K562 (cell line): ENCODE data around the gene ARHGAP33. TPM values are rescaled to one million over a fixed set of nuclear protein-coding genes. Genes with fewer than 3 reads are reported as not detected.

Experiments
- ATAC-seq: fragments of 200-7000 bp; cut with Tn5 transposase; 3 replicates; pipeline ENCODE4 v1.9.1; 2020; ENCODE audit warnings: moderate library complexity
- BruUV-seq: library from RNA; stranded (reverse); fragments of 400-500 nt; replicated peaks from 2 replicates; lab custom pipeline; 2021; lab: Mats Ljungman, UMichigan
- CTCF ChIA-PET: fragments of 300-600 bp; formaldehyde crosslinking; extraction: SDS; loops from one replicate; lab custom pipeline; 2021; ENCODE audit warnings: low intra/inter-chr PET ratio; lab: Yijun Ruan, JAX
- POLR2A ChIA-PET: fragments of 300-600, 350-650 bp; sonication (Branson Sonifier 250); formaldehyde crosslinking; extraction: SDS; loops from one replicate; lab custom pipeline; 2021; ENCODE audit warnings: antibody characterized with exemption, inconsistent platforms; lab: Yijun Ruan, JAX
- DNase-seq, 4 experiments: peaks; one replicate each; pipeline versions ENCODE4 v3.0.0 to v3.0.0-alpha.2; 2011 to 2018; ENCODE audit warnings: low spot score in 3 of 4, mixed read lengths in 3 of 4; ENCODE audit errors: extremely low read depth in 1 of 4
- FAIRE-seq: peaks from 2 replicates; lab custom pipeline; 2011; peaks lifted over from hg19 to GRCh38; lab: Jason Lieb, UNC
- H2AFZ ChIP-seq: 2 replicates; pipeline ENCODE4 v1.6.0; 2011; ENCODE audit warnings: low read depth, low read length, control low read depth, inconsistent platforms
- H3K27ac ChIP-seq: fragments of 200-600 bp; 3 replicates; pipeline ENCODE4 v1.8.0; 2011; ENCODE audit warnings: low read depth, mild to moderate bottlenecking, control low read depth, inconsistent platforms, low read length, moderate library complexity, mixed read lengths; ENCODE audit errors: extremely low read depth
- H3K27me3 ChIP-seq, 2 experiments: fragments of 300-600 bp in 1 of 2; 2 replicates in 1 of 2; 3 replicates in 1 of 2; pipeline versions ENCODE4 v1.6.0 to v1.8.0; 2011; ENCODE audit warnings: inconsistent platforms in 2 of 2, low read length in 2 of 2, mild to moderate bottlenecking in 1 of 2, mixed read lengths in 1 of 2, moderate library complexity in 1 of 2; ENCODE audit not compliant: control insufficient read depth in 2 of 2, insufficient read depth in 2 of 2
- H3K36me3 ChIP-seq: fragments of 300-600 bp; 3 replicates; pipeline ENCODE4 v1.8.0; 2011; ENCODE audit warnings: mild to moderate bottlenecking, low read length, inconsistent platforms; ENCODE audit not compliant: control insufficient read depth, insufficient read depth
- H3K4me1 ChIP-seq, 2 experiments: fragments of 200-600 bp in 1 of 2; replicated peaks in 1 of 2; 2 replicates in 1 of 2; 3 replicates in 1 of 2; pipeline versions ENCODE4 v1.5.1 to v1.8.0; 2011; ENCODE audit warnings: inconsistent platforms in 2 of 2, low read length in 2 of 2, mild to moderate bottlenecking in 1 of 2, mixed read lengths in 1 of 2, moderate library complexity in 1 of 2; ENCODE audit not compliant: control insufficient read depth in 2 of 2, insufficient read depth in 2 of 2
- H3K4me2 ChIP-seq: 2 replicates; pipeline ENCODE4 v1.6.1; 2011; ENCODE audit warnings: low read length, control low read depth, inconsistent platforms, mixed read lengths; ENCODE audit not compliant: insufficient read depth
- H3K4me3 ChIP-seq: fragments of 200-600 bp; sonication (generic), shearing (Covaris generic); 2 replicates; pipeline ENCODE4 v1.5.1; 2016; ENCODE audit warnings: control low read depth, inconsistent platforms
- H3K79me2 ChIP-seq: fragments of 200-600 bp; 3 replicates; pipeline ENCODE4 v1.8.0; 2011; ENCODE audit warnings: low read length, inconsistent platforms; ENCODE audit not compliant: control insufficient read depth, insufficient read depth
- H3K9ac ChIP-seq, 2 experiments: 2 replicates each; pipeline versions ENCODE4 v1.6.0 to v1.6.1; 2011; ENCODE audit warnings: low read depth in 2 of 2, low read length in 2 of 2, control low read depth in 1 of 2, inconsistent platforms in 1 of 2, mild to moderate bottlenecking in 1 of 2, mixed read lengths in 1 of 2; ENCODE audit not compliant: insufficient read depth in 1 of 2
- H3K9me1 ChIP-seq: one replicate; pipeline ENCODE4 v1.6.0; 2011; ENCODE audit warnings: inconsistent platforms, mild to moderate bottlenecking, low read length, moderate library complexity; ENCODE audit not compliant: control insufficient read depth, insufficient read depth
- H3K9me3 ChIP-seq: replicated peaks from 2 replicates; pipeline ENCODE4 v1.5.1; 2011; ENCODE audit warnings: low read depth, low read length, inconsistent platforms; ENCODE audit not compliant: control insufficient read depth, insufficient read depth
- H4K20me1 ChIP-seq: replicated peaks from 2 replicates; pipeline ENCODE4 v1.6.1; 2011; ENCODE audit warnings: low read length, inconsistent platforms, mixed read lengths; ENCODE audit not compliant: control insufficient read depth, insufficient read depth
- CHD1 ChIP-seq: fragments of 200-600 bp; sonication (generic); IDR thresholded peaks from one replicate; pipeline ENCODE4 v1.6.1; 2012; ENCODE audit warnings: mild to moderate bottlenecking, moderate library complexity, low read length, inconsistent platforms
- MAFG ChIP-seq: fragments of 450-650 bp; conservative IDR thresholded peaks from 2 replicates; pipeline ENCODE4 v1.6.1; 2016; ENCODE audit warnings: missing genetic modification characterization, missing compliant biosample characterization
- MIER1 ChIP-seq: fragments of 450-650 bp; IDR thresholded peaks from 2 replicates; pipeline ENCODE4 v1.6.1; 2016; ENCODE audit warnings: antibody characterized with exemption, mild to moderate bottlenecking, low read depth
- NR4A1 ChIP-seq, 2 experiments: fragments of 250-450 bp in 1 of 2; fragments of 450-650 bp in 1 of 2; sonication (Bioruptor Pico) in 1 of 2; IDR thresholded peaks; 2 replicates each; pipeline versions ENCODE4 v1.4.0 to v1.6.1; 2016 to 2020; ENCODE audit warnings: mild to moderate bottlenecking in 2 of 2, missing compliant biosample characterization in 1 of 2, missing genetic modification characterization in 1 of 2, moderate library complexity in 1 of 2
- PHF8 ChIP-seq: fragments of 200-600 bp; sonication (generic); IDR thresholded peaks from 2 replicates; pipeline ENCODE4 v1.6.1; 2012; ENCODE audit warnings: mixed run types, mild to moderate bottlenecking, inconsistent platforms, low read length, moderate library complexity, borderline replicate concordance
- PRPF4 ChIP-seq: fragments of 200-400 bp; formaldehyde crosslinking; IDR thresholded peaks from one replicate; pipeline ENCODE4 v1.6.1; 2017; ENCODE audit warnings: low read length, low read depth, mild to moderate bottlenecking; ENCODE audit not compliant: insufficient read depth, poor library complexity, severe bottlenecking
- SETDB1 ChIP-seq: IDR thresholded peaks from one replicate; pipeline ENCODE4 v1.6.1; 2012; ENCODE audit warnings: low read length, control low read depth, inconsistent platforms
- SP2 ChIP-seq: IDR thresholded peaks from 2 replicates; pipeline ENCODE4 v1.6.1; 2011; ENCODE audit warnings: mild to moderate bottlenecking, low read depth, low read length, moderate library complexity; ENCODE audit not compliant: poor library complexity, severe bottlenecking; ENCODE audit errors: extremely low read depth
- TOE1 ChIP-seq, 2 experiments: fragments of 450-650 bp in 1 of 2; sonication (generic) in 1 of 2; formaldehyde crosslinking in 1 of 2; IDR thresholded peaks; 2 replicates each; pipeline versions ENCODE4 v1.7.1 to v1.8.0; 2016 to 2022; ENCODE audit warnings: borderline replicate concordance in 2 of 2, mild to moderate bottlenecking in 2 of 2, antibody characterized with exemption in 1 of 2, inconsistent platforms in 1 of 2, low read depth in 1 of 2, missing genetic modification reagents in 1 of 2, moderate library complexity in 1 of 2
- ZNF174 ChIP-seq: fragments of 250-450 bp; sonication (Bioruptor Pico); IDR thresholded peaks from 2 replicates; pipeline ENCODE4 v1.4.0; 2020; ENCODE audit warnings: mild to moderate bottlenecking
- ZNF316 ChIP-seq: fragments of 450-650 bp; IDR thresholded peaks from 2 replicates; pipeline ENCODE4 v1.6.1; 2016
- ZNF57 ChIP-seq: fragments of 450-650 bp; formaldehyde crosslinking; IDR thresholded peaks from 2 replicates; pipeline ENCODE4 v1.4.0; 2020; ENCODE audit warnings: mild to moderate bottlenecking, moderate library complexity
- ZNF785 ChIP-seq: fragments of 250-450 bp; sonication (Bioruptor Pico); IDR thresholded peaks from 2 replicates; pipeline ENCODE4 v1.4.0; 2020; ENCODE audit warnings: mild to moderate bottlenecking
- WGBS: fragments of 100-300 bp; shearing (Covaris generic); methylation state at CpG from one replicate; pipeline ENCODE4 v1.1.6; 2016; ENCODE audit warnings: low coverage, mixed read lengths; ENCODE audit not compliant: insufficient coverage; ENCODE audit errors: missing lambda C conversion rate; 5-methylcytosine and 5-hydroxymethylcytosine counted together
- in situ Hi-C: fragments of 300-500 bp; cut with MboI; formaldehyde crosslinking; loops from 4 replicates; pipeline ENCODE4 v1.15.0; 2018; ENCODE audit warnings: inconsistent platforms, mixed read lengths
- intact Hi-C: fragments of 100-400 bp; cut with micrococcal nuclease; formaldehyde crosslinking; loops from 2 replicates; pipeline ENCODE4 v1.14.2; 2022
- polyA plus RNA-seq, 8 experiments: library from polyadenylated mRNA; depleted of rRNA in 4 of 8; stranded (reverse) in 5 of 8; unstranded in 3 of 8; fragments of >200 nt; fragmentation: Nextera tagmentation in 2 of 8; fragmentation: Illumina TruSeq in 1 of 8; extraction: Ambion mirVana in 2 of 8; extraction: Trizol in 1 of 8; gene quantifications; 2 replicates each; pipeline versions ENCODE4 v1.2.1 to v1.2.3, GENCODE V29; 2011 to 2014; ENCODE audit warnings: inconsistent platforms in 1 of 8, missing spikeins in 1 of 8
- total RNA-seq, 7 experiments: library from RNA; depleted of rRNA in 6 of 7; stranded (reverse); fragments of >200 nt in 6 of 7; fragmentation: Illumina TruSeq in 2 of 7; extraction: Trizol in 2 of 7; gene quantifications; 2 replicates each; pipeline versions ENCODE4 v1.2.1 to v1.2.3, GENCODE V29; 2011 to 2021; ENCODE audit warnings: low replicate concordance in 1 of 7
- TF ChIP-seq, protein P1 (sequence below): sonication (generic); formaldehyde crosslinking; IDR thresholded peaks from 2 replicates; pipeline ENCODE4 v1.9.0; 2022; ENCODE audit warnings: mild to moderate bottlenecking, missing genetic modification reagents
- TF ChIP-seq, protein P2 (sequence below): fragments of 250-450 bp; sonication (Bioruptor Pico); IDR thresholded peaks from 2 replicates; pipeline ENCODE4 v1.8.0; 2021; ENCODE audit warnings: borderline replicate concordance, mild to moderate bottlenecking, moderate library complexity; ENCODE audit not compliant: poor library complexity, severe bottlenecking
- TF ChIP-seq, protein P3 (sequence below): fragments of 250-450 bp; sonication (Bioruptor Pico); IDR thresholded peaks from 2 replicates; pipeline ENCODE4 v1.8.0; 2021; ENCODE audit warnings: moderate library complexity, mild to moderate bottlenecking, inconsistent platforms

ARHGAP33 gene
- total and polyA plus RNA-seq, 9 of the 15 experiments (the other 6 are each of a cell fraction or from before 2014, with no cell fraction given), result 0.06 to 26.6 (median 1.6) TPM; not detected in 1

DNA sequence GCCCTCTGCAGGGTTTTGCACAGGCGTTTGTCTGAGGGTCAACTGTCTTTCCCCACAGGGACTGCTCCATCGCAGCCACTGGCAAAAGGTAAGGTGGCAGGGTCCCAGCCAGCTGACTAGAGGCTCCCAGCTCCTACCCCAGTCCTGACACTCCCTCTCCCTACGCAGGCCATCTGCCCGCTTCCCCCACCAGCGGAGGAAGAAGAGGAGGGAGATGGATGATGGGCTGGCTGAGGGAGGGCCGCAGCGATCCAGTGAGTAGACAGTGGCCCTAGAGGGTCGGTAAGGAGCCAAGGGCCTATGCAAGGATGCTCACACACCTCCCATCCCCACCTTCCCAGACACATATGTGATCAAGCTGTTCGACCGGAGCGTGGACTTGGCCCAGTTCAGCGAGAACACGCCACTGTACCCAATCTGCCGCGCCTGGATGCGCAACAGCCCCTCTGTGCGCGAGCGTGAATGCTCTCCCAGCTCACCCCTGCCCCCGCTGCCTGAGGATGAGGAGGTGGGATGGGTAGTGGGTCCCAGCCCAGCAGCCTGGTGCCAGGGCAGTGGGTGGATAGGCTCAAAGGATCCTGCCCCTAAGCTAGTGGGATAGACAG, 22.5 kb upstream of the ARHGAP33 start:
- BruUV-seq, result no TSS peak
- no peak overlapping the region for H3K4me2 ChIP-seq
- peaks cover 23% of the 10 kb centered on the region; the same call in 1 of the 3 replicates for H3K36me3 ChIP-seq
- H3K27me3 ChIP-seq, result no peaks in the 10 kb centered on the region
- no peak overlapping the region; the same call in 2 of the 3 replicates for H3K27ac ChIP-seq
- H3K9me1 ChIP-seq, result no peaks in the 10 kb centered on the region
- H3K9me3 ChIP-seq, result no peaks in the 10 kb centered on the region
- TF ChIP-seq PHF8 (no peak), MAFG (tag) (no peak), ZNF316 (no peak), MIER1 (no peak), ZNF174 (CRISPR knock-in tag) (no peak), ZNF785 (CRISPR knock-in tag) (no peak), SETDB1 (no peak), TOE1 (IDR thresholded peaks at IDR 0.05; ENCODE audit: borderline replicate concordance) (no peak), TOE1 (CRISPR knock-in tag; IDR thresholded peaks at IDR 0.05; ENCODE audit: borderline replicate concordance, low read depth) (no peak), ZNF57 (CRISPR knock-in tag) (no peak), NR4A1 (CRISPR knock-in tag; IDR thresholded peaks at IDR 0.05) (no peak), NR4A1 (tag; IDR thresholded peaks at IDR 0.05) (no peak), PRPF4 (no peak), CHD1 (no peak), SP2 (no peak)
- TF ChIP-seq, protein P1, sequence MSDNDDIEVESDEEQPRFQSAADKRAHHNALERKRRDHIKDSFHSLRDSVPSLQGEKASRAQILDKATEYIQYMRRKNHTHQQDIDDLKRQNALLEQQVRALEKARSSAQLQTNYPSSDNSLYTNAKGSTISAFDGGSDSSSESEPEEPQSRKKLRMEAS (CRISPR knock-in tag), result no peak
- TF ChIP-seq, protein P2, sequence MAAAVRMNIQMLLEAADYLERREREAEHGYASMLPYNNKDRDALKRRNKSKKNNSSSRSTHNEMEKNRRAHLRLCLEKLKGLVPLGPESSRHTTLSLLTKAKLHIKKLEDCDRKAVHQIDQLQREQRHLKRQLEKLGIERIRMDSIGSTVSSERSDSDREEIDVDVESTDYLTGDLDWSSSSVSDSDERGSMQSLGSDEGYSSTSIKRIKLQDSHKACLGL (CRISPR knock-in tag), result no peak
- TF ChIP-seq, protein P3, sequence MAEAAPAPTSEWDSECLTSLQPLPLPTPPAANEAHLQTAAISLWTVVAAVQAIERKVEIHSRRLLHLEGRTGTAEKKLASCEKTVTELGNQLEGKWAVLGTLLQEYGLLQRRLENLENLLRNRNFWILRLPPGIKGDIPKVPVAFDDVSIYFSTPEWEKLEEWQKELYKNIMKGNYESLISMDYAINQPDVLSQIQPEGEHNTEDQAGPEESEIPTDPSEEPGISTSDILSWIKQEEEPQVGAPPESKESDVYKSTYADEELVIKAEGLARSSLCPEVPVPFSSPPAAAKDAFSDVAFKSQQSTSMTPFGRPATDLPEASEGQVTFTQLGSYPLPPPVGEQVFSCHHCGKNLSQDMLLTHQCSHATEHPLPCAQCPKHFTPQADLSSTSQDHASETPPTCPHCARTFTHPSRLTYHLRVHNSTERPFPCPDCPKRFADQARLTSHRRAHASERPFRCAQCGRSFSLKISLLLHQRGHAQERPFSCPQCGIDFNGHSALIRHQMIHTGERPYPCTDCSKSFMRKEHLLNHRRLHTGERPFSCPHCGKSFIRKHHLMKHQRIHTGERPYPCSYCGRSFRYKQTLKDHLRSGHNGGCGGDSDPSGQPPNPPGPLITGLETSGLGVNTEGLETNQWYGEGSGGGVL (CRISPR knock-in tag), result no peak
- H3K9ac ChIP-seq, result 0 out of 4 replicates have a peak overlapping the region, but pooled peaks of 1 of the 2 experiments have one; percentile 11
- H4K20me1 ChIP-seq, result no peaks in the 10 kb centered on the region
- in situ Hi-C loops, result no loop called here
- intact Hi-C loops, result no loop called here
- WGBS, result 74% methylated on average over 8 of the region's 20 CpGs
- peaks cover 12 to 40% of the 10 kb centered on the region in 2 experiments; a peak in 4 of 5 replicates for H3K4me1 ChIP-seq
- H2AFZ ChIP-seq, result no peak overlapping the region
- peaks cover 7% of the 10 kb centered on the region; the same call in 2 of the 3 replicates for H3K79me2 ChIP-seq
- ChIA-PET POLR2A (no interaction called here), CTCF (no interaction called here)
- DNase-seq, result no peak
- no peak overlapping the region for H3K4me3 ChIP-seq
- no peak for ATAC-seq
- no peak for FAIRE-seq
